ENCODE results near the gene UPF2. TPM values are rescaled to one million over a fixed set of nuclear protein-coding genes. Genes with fewer than 3 reads are reported as not detected.

The UPF2 gene
- total RNA-seq, 1 donor: 19.0 TPM

DNA sequence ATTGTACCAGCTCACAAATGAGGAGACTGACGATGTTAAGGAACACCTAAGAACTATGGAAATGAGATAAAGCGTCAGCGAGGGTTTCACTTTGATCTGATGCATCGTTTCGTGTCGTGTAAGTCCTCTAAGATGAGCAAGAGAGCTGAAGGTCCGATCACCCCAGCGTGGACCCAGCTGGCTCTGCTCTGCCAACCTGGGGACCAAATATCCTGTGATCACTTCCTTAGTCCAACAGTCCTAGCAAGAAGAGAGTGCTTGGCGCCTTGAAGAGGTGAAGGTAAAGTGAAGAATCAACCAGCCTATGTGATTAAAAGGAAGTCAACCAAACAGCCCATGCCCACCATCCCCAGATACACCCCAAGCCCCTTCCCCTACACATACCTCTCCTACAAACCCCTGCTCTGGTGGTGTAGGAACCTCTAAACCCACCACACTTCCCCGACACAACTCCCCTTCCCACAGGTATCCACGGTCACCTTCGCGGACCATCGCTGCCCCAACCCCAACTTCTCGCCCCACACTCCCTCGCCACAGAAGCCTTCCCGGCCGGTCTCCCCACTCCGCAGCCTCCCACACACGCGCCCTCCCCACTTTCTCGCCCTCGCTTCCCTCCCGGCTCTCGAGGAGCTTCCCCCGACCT is 722 bp downstream of the UPF2 start:
- peak; percentile 37 for DNase-seq (ENCODE audit: low read depth)
- TF ChIP-seq, protein P1, sequence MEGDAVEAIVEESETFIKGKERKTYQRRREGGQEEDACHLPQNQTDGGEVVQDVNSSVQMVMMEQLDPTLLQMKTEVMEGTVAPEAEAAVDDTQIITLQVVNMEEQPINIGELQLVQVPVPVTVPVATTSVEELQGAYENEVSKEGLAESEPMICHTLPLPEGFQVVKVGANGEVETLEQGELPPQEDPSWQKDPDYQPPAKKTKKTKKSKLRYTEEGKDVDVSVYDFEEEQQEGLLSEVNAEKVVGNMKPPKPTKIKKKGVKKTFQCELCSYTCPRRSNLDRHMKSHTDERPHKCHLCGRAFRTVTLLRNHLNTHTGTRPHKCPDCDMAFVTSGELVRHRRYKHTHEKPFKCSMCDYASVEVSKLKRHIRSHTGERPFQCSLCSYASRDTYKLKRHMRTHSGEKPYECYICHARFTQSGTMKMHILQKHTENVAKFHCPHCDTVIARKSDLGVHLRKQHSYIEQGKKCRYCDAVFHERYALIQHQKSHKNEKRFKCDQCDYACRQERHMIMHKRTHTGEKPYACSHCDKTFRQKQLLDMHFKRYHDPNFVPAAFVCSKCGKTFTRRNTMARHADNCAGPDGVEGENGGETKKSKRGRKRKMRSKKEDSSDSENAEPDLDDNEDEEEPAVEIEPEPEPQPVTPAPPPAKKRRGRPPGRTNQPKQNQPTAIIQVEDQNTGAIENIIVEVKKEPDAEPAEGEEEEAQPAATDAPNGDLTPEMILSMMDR (IDR thresholded peaks at IDR 0.05; ENCODE audit: insufficient read depth, low read depth, low read length): no peak

DNA sequence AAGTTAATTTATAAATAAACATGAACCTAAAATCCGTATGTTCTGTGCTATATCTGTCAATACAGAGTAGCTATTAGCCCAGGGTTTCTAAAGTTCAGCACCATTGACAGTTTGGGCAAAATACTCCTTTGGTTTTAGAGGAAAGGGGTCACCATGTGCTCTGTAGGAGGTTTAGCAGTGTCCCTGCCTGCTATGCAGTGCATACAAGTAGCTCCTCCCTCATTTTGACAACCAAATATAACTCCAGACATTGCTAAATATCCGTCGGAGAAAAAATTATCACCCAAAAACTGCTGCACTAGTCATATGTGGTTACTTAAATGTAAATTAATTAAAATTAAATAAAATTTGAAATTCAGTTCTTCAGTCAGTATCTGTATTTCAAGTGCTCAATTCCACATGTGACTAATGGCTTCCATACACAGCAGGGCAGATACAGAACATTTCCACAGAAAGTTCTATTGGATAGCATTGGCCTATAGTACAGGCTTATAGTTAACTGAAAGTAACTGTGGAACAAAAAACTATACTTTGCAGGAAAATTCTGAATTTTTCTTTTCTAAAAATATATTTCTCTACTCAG is 6.4 kb downstream of the UPF2 start:
- TF ChIP-seq, protein P1 (IDR thresholded peaks at IDR 0.05; ENCODE audit: insufficient read depth, low read depth, low read length): no peak
- no peak overlapping the region for H3K4me3 ChIP-seq (ENCODE audit: low read depth, low read length)
- no peak for DNase-seq (ENCODE audit: low read depth)

More for the DNA sequence above, 722 bp downstream of the UPF2 start:
- peak overlapping the region; percentile 98 for H3K4me3 ChIP-seq (ENCODE audit: low read depth, low read length)

DNA sequence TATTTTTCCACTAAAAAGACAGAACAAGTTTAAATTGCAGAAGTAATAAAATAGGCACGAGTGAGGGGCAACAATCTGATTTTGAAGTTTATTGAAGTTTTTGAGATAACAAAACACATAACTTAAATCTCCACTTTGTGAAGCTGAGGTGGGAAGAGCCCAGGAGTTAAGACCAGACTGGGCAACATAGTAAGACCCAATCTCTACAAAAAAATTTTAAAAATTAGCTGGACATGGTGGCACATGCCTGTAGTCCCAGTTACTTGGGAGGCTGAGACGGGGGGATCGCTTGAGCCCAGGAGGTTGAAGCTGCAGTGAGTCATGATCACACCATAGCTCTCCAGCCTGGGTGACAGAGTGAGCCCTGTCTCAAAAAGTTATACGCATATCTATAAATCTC is 11.2 kb downstream of the UPF2 start:
- H3K4me3 ChIP-seq (ENCODE audit: low read depth, low read length): no peak overlapping the region
- DNase-seq (ENCODE audit: low read depth): no peak
- TF ChIP-seq, protein P1 (IDR thresholded peaks at IDR 0.05; ENCODE audit: insufficient read depth, low read depth, low read length): no peak

DNA sequence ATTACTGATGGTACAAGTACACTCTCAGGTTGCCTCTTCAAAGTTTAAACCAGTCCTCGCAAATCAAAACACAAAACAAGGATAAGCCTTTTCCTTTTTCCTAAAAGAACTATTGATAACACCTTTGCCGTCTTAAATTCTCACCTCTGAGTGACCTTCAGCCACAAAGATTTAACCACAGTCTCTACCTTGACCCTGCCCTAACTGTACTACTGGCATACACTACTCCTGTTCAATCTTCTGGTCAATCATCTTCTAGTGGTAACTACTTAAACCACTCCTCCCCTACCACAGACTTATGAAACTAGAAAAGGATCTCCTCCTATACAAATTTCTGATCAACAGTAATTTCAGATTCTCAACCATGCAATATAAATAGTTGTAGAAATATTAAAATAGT is 15.1 kb downstream of the UPF2 start:
- TF ChIP-seq, protein P1 (IDR thresholded peaks at IDR 0.05; ENCODE audit: insufficient read depth, low read depth, low read length): no peak
- H3K4me3 ChIP-seq (ENCODE audit: low read depth, low read length): no peak overlapping the region
- no peak for DNase-seq (ENCODE audit: low read depth)

DNA sequence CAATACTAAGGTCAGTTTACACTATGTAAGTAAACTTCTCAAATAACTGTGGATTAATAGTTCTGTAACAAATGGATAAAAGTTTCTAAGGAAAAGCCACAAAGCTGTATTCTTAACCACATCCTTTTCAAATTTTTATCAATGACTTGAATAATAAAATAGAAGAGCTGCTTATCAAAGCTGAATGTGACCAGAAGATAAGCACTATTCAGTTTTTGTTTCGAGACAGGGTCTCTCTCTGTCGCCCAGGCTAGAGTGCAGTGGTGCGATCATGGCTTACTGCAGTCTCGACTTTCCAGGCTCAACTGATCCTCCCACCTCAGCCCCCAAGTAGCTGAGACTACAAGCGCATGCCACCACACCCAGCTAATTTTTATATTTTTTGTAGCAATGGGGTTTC is 17.0 kb downstream of the UPF2 start:
- H3K4me3 ChIP-seq (ENCODE audit: low read depth, low read length): no peak overlapping the region
- TF ChIP-seq, protein P1 (IDR thresholded peaks at IDR 0.05; ENCODE audit: insufficient read depth, low read depth, low read length): no peak
- no peak for DNase-seq (ENCODE audit: low read depth)

GRCh38 chr10:12022580-12023257 is 19.9 kb downstream of the UPF2 start:
- no peak for DNase-seq (ENCODE audit: low read depth)
- TF ChIP-seq, protein P1 (IDR thresholded peaks at IDR 0.05; ENCODE audit: insufficient read depth, low read depth, low read length): no peak
- H3K4me3 ChIP-seq (ENCODE audit: low read depth, low read length): no peak overlapping the region

All from fibroblast of villous mesenchyme (primary cell).